HepG2 (cell line): Measurements from ENCODE around the gene ZNF562. TPM values are rescaled to one million over a fixed set of nuclear protein-coding genes. Genes with fewer than 3 reads are reported as not detected.
A peak's percentile ranks its signal among the peaks of the same experiment; 100 is the strongest.

ENCODE experiments used
- CBX5 ChIP-seq: sonication (generic); formaldehyde crosslinking; IDR thresholded peaks from 2 replicates; pipeline ENCODE4 v1.4.0; 2020; ENCODE audit warnings: missing genetic modification reagents, borderline replicate concordance
- HOXA3 ChIP-seq: sonication (generic); formaldehyde crosslinking; IDR thresholded peaks from 2 replicates; pipeline ENCODE4 v1.5.0; 2020; ENCODE audit warnings: missing genetic modification reagents
- KAT8 ChIP-seq: IDR thresholded peaks from 2 replicates; pipeline ENCODE4 v1.6.1; 2016; ENCODE audit warnings: missing genetic modification reagents, missing compliant biosample characterization
- MAFG ChIP-seq: sonication (generic); formaldehyde crosslinking; IDR thresholded peaks from 2 replicates; pipeline ENCODE4 v1.5.1; 2020; ENCODE audit warnings: mild to moderate bottlenecking, missing genetic modification reagents
- MIER2 ChIP-seq: IDR thresholded peaks from 2 replicates; pipeline ENCODE4 v1.6.1; 2016; ENCODE audit warnings: missing biosample characterization, missing genetic modification reagents
- MXD4 ChIP-seq: IDR thresholded peaks from 2 replicates; pipeline ENCODE4 v1.6.1; 2016; ENCODE audit warnings: mild to moderate bottlenecking, missing biosample characterization, missing genetic modification reagents
- MYNN ChIP-seq: sonication (generic); formaldehyde crosslinking; IDR thresholded peaks from 2 replicates; pipeline ENCODE4 v1.4.0; 2020; ENCODE audit warnings: mild to moderate bottlenecking, low read depth, missing genetic modification reagents
- NFE2L2 ChIP-seq: fragments of 150-350 bp; IDR thresholded peaks from 2 replicates; pipeline ENCODE4 v1.6.1; 2014; ENCODE audit warnings: low read length
- NFYB ChIP-seq: sonication (generic); formaldehyde crosslinking; IDR thresholded peaks from 2 replicates; pipeline ENCODE4 v1.4.0; 2020; ENCODE audit warnings: missing genetic modification reagents
- PHB2 ChIP-seq: fragments of 450-650 bp; IDR thresholded peaks from 2 replicates; pipeline ENCODE4 v1.6.1; 2018; ENCODE audit not compliant: partially characterized antibody
- RAD21 ChIP-seq: fragments of 450-650 bp; formaldehyde crosslinking; IDR thresholded peaks from 2 replicates; pipeline ENCODE4 v1.5.0; 2020; ENCODE audit warnings: mild to moderate bottlenecking
- RAD51 ChIP-seq: fragments of 450-650 bp; IDR thresholded peaks from 2 replicates; pipeline ENCODE4 v1.6.1; 2016; ENCODE audit warnings: borderline replicate concordance
- RXRB ChIP-seq: IDR thresholded peaks from 2 replicates; pipeline ENCODE4 v1.6.1; 2016; ENCODE audit warnings: borderline replicate concordance, missing genetic modification reagents, missing compliant biosample characterization
- SAFB2 ChIP-seq: sonication (generic); formaldehyde crosslinking; IDR thresholded peaks from 2 replicates; pipeline ENCODE4 v1.5.1; 2020; ENCODE audit warnings: missing genetic modification reagents, low read depth, mild to moderate bottlenecking, borderline replicate concordance
- SMAD9 ChIP-seq: sonication (generic); formaldehyde crosslinking; IDR thresholded peaks from 2 replicates; pipeline ENCODE4 v1.5.1; 2020; ENCODE audit warnings: mild to moderate bottlenecking, missing genetic modification reagents
- TBL1XR1 ChIP-seq: fragments of 150-350 bp; IDR thresholded peaks from 2 replicates; pipeline ENCODE4 v1.6.1; 2014; ENCODE audit warnings: borderline replicate concordance, low read length; ENCODE audit not compliant: partially characterized antibody
- YY1 ChIP-seq: IDR thresholded peaks from 2 replicates; pipeline ENCODE4 v1.6.1; 2011; ENCODE audit warnings: low read length, low read depth, moderate library complexity, mild to moderate bottlenecking; ENCODE audit not compliant: insufficient read depth, insufficient replicate concordance
- ZBTB8A ChIP-seq: sonication (generic); formaldehyde crosslinking; IDR thresholded peaks from 2 replicates; pipeline ENCODE4 v1.4.0; 2020; ENCODE audit warnings: mild to moderate bottlenecking, low read depth, missing genetic modification reagents, borderline replicate concordance
- ZIK1 ChIP-seq: sonication (generic); formaldehyde crosslinking; IDR thresholded peaks from 2 replicates; pipeline ENCODE4 v1.5.0; 2020; ENCODE audit warnings: mild to moderate bottlenecking, low read depth, missing genetic modification reagents, borderline replicate concordance
- ZNF24 ChIP-seq: fragments of 450-650 bp; IDR thresholded peaks from 2 replicates; pipeline ENCODE4 v1.6.1; 2017; ENCODE audit warnings: antibody characterized with exemption, mild to moderate bottlenecking
- ZNF3 ChIP-seq: IDR thresholded peaks from 2 replicates; pipeline ENCODE4 v1.7.0; 2017; ENCODE audit warnings: inconsistent platforms
- ZNF331 ChIP-seq: sonication (generic); formaldehyde crosslinking; IDR thresholded peaks from 2 replicates; pipeline ENCODE4 v1.4.0; 2020; ENCODE audit warnings: missing genetic modification reagents
- ZNF484 ChIP-seq: sonication (generic); formaldehyde crosslinking; IDR thresholded peaks from 2 replicates; pipeline ENCODE4 v1.5.1; 2020; ENCODE audit warnings: mild to moderate bottlenecking, low read depth, missing genetic modification reagents, borderline replicate concordance
- ZNF737 ChIP-seq: sonication (generic); formaldehyde crosslinking; IDR thresholded peaks from 2 replicates; pipeline ENCODE4 v1.5.0; 2020; ENCODE audit warnings: missing genetic modification reagents, mild to moderate bottlenecking, borderline replicate concordance
- ZSCAN22 ChIP-seq: sonication (generic); formaldehyde crosslinking; IDR thresholded peaks from 2 replicates; pipeline ENCODE4 v1.4.0; 2020; ENCODE audit warnings: mild to moderate bottlenecking, missing genetic modification reagents
- polyA plus RNA-seq, 8 experiments: library from polyadenylated mRNA; depleted of rRNA in 3 of 8; stranded (reverse) in 7 of 8; unstranded in 1 of 8; fragments of >200 nt; fragmentation: Illumina TruSeq in 4 of 8; extraction: Trizol in 4 of 8; gene quantifications; 2 replicates each; pipeline versions ENCODE4 v1.2.1 to v1.2.3, GENCODE V29; 2011 to 2016; ENCODE audit warnings: low read depth in 4 of 8, missing spikeins in 1 of 8, mixed read lengths in 1 of 8; ENCODE audit not compliant: insufficient read depth in 1 of 8
- total RNA-seq, 5 experiments: library from RNA; depleted of rRNA; stranded (reverse); fragments of >200 nt; fragmentation: Illumina TruSeq; extraction: Trizol; gene quantifications; 2 replicates each; pipeline ENCODE4 v1.2.3, GENCODE V29; 2016; ENCODE audit warnings: low read depth in 1 of 5
- TF ChIP-seq, protein P1 (sequence below): sonication (generic); formaldehyde crosslinking; IDR thresholded peaks from 2 replicates; pipeline ENCODE4 v1.5.1; 2020; ENCODE audit warnings: mild to moderate bottlenecking, missing genetic modification reagents, borderline replicate concordance
- TF ChIP-seq, protein P2 (sequence below): sonication (generic); formaldehyde crosslinking; IDR thresholded peaks from 2 replicates; pipeline ENCODE4 v1.4.0; 2020; ENCODE audit warnings: mild to moderate bottlenecking, low read depth, missing genetic modification reagents
- TF ChIP-seq, protein P3 (sequence below): sonication (generic); formaldehyde crosslinking; IDR thresholded peaks from 2 replicates; pipeline ENCODE4 v1.4.0; 2020; ENCODE audit warnings: missing genetic modification reagents, borderline replicate concordance

Gene ZNF562
- total and polyA plus RNA-seq, 2 of the 13 experiments (the other 11 are each of a cell fraction or from before 2014, with no cell fraction given): 13.1 to 32.7 TPM

DNA sequence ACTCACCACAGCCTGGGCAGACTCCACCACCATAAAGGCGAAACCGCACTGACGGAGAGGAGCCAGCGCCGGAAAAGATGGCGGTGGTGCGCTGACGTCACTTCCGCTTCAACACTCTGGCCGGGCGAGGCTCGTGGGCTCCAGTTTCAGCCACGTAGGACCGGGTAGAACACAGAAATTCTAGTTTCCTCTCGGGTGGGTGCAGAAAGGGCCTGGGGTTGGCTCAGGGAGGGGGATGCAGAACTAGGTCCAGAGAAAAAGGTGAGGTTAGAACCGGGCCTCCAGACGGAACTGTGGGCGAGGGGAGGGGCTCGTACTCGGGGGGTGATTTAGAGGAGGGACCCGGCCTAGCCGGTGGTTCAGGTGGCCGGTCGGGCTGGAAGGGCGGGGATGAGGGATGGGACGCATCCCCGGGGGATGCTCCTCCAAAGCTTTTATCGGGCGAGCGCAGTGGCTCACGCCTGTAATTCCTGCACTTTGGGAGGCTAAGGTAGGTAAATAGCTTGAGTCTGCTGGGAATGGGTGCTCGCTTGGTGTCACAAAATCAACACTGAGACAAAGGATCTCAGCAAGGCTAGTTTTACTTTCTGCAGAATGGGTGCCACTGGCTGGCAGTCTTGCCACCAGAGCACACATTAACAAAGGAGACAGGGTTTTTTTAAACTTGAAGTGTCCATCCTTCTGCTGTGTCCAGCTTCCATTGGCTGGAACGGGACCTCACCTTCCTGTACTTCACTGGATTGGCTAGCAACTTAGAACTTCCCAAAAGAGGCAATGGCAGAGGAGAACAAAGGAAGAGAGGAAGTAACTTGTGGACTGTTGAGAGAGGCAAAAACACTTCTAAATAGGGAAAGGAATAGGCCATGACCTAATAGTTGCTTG lies 53.5 kb downstream of the ZNF562 start, which contains the start of gene ZNF561 (continued):
- TF ChIP-seq RAD21 (CRISPR knock-in tag) (no peak), TBL1XR1 (peak; percentile 27), ZIK1 (CRISPR knock-in tag) (peak; percentile 43; the same call in 1 of the 2 replicates), PHB2 (no peak), SAFB2 (CRISPR knock-in tag) (no peak), YY1 (peak; percentile 96), MYNN (CRISPR knock-in tag) (no peak), MIER2 (CRISPR knock-in tag) (no peak), CBX5 (CRISPR knock-in tag) (no peak), ZNF24 (no peak), RXRB (peak; percentile 27; the same call in 1 of the 2 replicates), ZNF3 (CRISPR knock-in tag) (no peak), HOXA3 (CRISPR knock-in tag) (peak; percentile 90), MAFG (CRISPR knock-in tag) (no peak), NFE2L2 (no peak), ZNF737 (CRISPR knock-in tag) (no peak), RAD51 (no peak), ZNF484 (CRISPR knock-in tag) (no peak), MXD4 (CRISPR knock-in tag) (peak; percentile 46), NFYB (CRISPR knock-in tag) (peak; percentile 66), ZNF331 (CRISPR knock-in tag) (no peak), ZSCAN22 (CRISPR knock-in tag) (no peak), ZBTB8A (no peak), SMAD9 (no peak), KAT8 (CRISPR knock-in tag) (peak; percentile 92)
- TF ChIP-seq, protein P1, sequence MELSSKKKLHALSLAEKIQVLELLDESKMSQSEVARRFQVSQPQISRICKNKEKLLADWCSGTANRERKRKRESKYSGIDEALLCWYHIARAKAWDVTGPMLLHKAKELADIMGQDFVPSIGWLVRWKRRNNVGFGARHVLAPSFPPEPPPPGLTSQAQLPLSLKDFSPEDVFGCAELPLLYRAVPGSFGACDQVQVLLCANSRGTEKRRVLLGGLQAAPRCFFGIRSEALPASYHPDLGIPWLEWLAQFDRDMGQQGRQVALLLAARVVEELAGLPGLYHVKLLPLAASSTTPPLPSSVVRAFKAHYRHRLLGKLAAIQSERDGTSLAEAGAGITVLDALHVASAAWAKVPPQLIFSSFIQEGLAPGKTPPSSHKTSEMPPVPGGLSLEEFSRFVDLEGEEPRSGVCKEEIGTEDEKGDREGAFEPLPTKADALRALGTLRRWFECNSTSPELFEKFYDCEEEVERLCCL (CRISPR knock-in tag): peak; percentile 32; the same call in 1 of the 2 replicates
- TF ChIP-seq, protein P2, sequence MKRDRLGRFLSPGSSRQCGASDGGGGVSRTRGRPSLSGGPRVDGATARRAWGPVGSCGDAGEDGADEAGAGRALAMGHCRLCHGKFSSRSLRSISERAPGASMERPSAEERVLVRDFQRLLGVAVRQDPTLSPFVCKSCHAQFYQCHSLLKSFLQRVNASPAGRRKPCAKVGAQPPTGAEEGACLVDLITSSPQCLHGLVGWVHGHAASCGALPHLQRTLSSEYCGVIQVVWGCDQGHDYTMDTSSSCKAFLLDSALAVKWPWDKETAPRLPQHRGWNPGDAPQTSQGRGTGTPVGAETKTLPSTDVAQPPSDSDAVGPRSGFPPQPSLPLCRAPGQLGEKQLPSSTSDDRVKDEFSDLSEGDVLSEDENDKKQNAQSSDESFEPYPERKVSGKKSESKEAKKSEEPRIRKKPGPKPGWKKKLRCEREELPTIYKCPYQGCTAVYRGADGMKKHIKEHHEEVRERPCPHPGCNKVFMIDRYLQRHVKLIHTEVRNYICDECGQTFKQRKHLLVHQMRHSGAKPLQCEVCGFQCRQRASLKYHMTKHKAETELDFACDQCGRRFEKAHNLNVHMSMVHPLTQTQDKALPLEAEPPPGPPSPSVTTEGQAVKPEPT (CRISPR knock-in tag): no peak
- TF ChIP-seq, protein P3, sequence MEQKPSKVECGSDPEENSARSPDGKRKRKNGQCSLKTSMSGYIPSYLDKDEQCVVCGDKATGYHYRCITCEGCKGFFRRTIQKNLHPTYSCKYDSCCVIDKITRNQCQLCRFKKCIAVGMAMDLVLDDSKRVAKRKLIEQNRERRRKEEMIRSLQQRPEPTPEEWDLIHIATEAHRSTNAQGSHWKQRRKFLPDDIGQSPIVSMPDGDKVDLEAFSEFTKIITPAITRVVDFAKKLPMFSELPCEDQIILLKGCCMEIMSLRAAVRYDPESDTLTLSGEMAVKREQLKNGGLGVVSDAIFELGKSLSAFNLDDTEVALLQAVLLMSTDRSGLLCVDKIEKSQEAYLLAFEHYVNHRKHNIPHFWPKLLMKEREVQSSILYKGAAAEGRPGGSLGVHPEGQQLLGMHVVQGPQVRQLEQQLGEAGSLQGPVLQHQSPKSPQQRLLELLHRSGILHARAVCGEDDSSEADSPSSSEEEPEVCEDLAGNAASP (CRISPR knock-in tag): no peak
